ENCODE data around the gene TNIP3. TPM values are rescaled to one million over a fixed set of nuclear protein-coding genes. Genes with fewer than 3 reads are reported as not detected.

Gene TNIP3
- total RNA-seq, 1 experiment from 2014 or later, result 0.43 TPM

- no peaks in the 10 kb centered on the region for H3K4me1 ChIP-seq
- no peak for TF ChIP-seq CTCF (IDR thresholded peaks at IDR 0.05; ENCODE audit: insufficient read depth in 1 of 2, low read depth in 1 of 2, low read length in 1 of 2, severe bottlenecking in 1 of 2, unreplicated experiment in 1 of 2)
- H3K27ac Mint-ChIP-seq (ENCODE audit: unreplicated experiment), result no peak overlapping the region
- no peaks in the 10 kb centered on the region for H3K36me3 ChIP-seq (ENCODE audit: control insufficient read depth, insufficient read depth, low read length)
- no peak overlapping the region for H3K4me3 ChIP-seq (ENCODE audit: low read depth, low read length)
- H3K36me3 Mint-ChIP-seq (ENCODE audit: insufficient read depth, unreplicated experiment), result no peaks in the 10 kb centered on the region
- no peaks in the 10 kb centered on the region for H3K27me3 ChIP-seq (replicated peaks; ENCODE audit: control insufficient read depth, insufficient read depth, low read length)
- peaks cover 3% of the 10 kb centered on the region for H3K27me3 Mint-ChIP-seq (ENCODE audit: insufficient read depth, unreplicated experiment)
- CTCF ChIA-PET, result no interaction called here
- BruUV-seq (replicated peaks), result no TSS peak
- H3K4me3 Mint-ChIP-seq (ENCODE audit: unreplicated experiment), result no peak overlapping the region
- no peaks in the 10 kb centered on the region for H3K4me1 Mint-ChIP-seq (ENCODE audit: low read depth, unreplicated experiment)
- no peaks in the 10 kb centered on the region for H3K9me3 Mint-ChIP-seq (ENCODE audit: unreplicated experiment)
- POLR2A ChIA-PET, result no interaction called here
- no peaks in the 10 kb centered on the region for H3K9me3 ChIP-seq
- DNase-seq, result no peak
- intact Hi-C loops (cut with micrococcal nuclease; ENCODE audit: unreplicated experiment), result no loop called here
These were observed 63.9 kb downstream of the TNIP3 start for GRCh38 chr4:121100093-121100775.

GRCh38 chr4:121098266-121098665 is 65.9 kb downstream of the TNIP3 start:
- intact Hi-C loops (cut with micrococcal nuclease; ENCODE audit: unreplicated experiment), result loop anchor here (2.0 to 5.0 kb wide), 2 partner anchors 76 to 253 kb away; no protein-coding TSS in a partner anchor
- H3K9me3 ChIP-seq, result no peaks in the 10 kb centered on the region
- no peaks in the 10 kb centered on the region for H3K27me3 ChIP-seq (replicated peaks; ENCODE audit: control insufficient read depth, insufficient read depth, low read length)
- H3K4me3 Mint-ChIP-seq (ENCODE audit: unreplicated experiment), result no peak overlapping the region
- H3K36me3 Mint-ChIP-seq (ENCODE audit: insufficient read depth, unreplicated experiment), result no peaks in the 10 kb centered on the region
- DNase-seq, result no peak
- H3K4me3 ChIP-seq (ENCODE audit: low read depth, low read length), result no peak overlapping the region
- H3K4me1 Mint-ChIP-seq (ENCODE audit: low read depth, unreplicated experiment), result no peaks in the 10 kb centered on the region
- POLR2A ChIA-PET, result no interaction called here
- no peak overlapping the region for H3K27ac Mint-ChIP-seq (ENCODE audit: unreplicated experiment)
- CTCF ChIA-PET, result no interaction called here
- H3K9me3 Mint-ChIP-seq (ENCODE audit: unreplicated experiment), result no peaks in the 10 kb centered on the region
- H3K27me3 Mint-ChIP-seq (ENCODE audit: insufficient read depth, unreplicated experiment), result peaks cover 3% of the 10 kb centered on the region
- no peaks in the 10 kb centered on the region for H3K4me1 ChIP-seq
- BruUV-seq (replicated peaks), result no TSS peak
- no peak for TF ChIP-seq CTCF (IDR thresholded peaks at IDR 0.05; ENCODE audit: insufficient read depth in 1 of 2, low read depth in 1 of 2, low read length in 1 of 2, severe bottlenecking in 1 of 2, unreplicated experiment in 1 of 2)
- H3K36me3 ChIP-seq (ENCODE audit: control insufficient read depth, insufficient read depth, low read length), result no peaks in the 10 kb centered on the region

GRCh38 chr4:121096629-121097028 is 67.5 kb downstream of the TNIP3 start:
- Mint-ChIP-seq H3K36me3 (ENCODE audit: insufficient read depth, unreplicated experiment) (no peaks in the 10 kb centered on the region), H3K27me3 (ENCODE audit: insufficient read depth, unreplicated experiment) (no peaks in the 10 kb centered on the region), H3K4me1 (ENCODE audit: low read depth, unreplicated experiment) (no peaks in the 10 kb centered on the region), H3K9me3 (ENCODE audit: unreplicated experiment) (no peaks in the 10 kb centered on the region), H3K4me3 (ENCODE audit: unreplicated experiment) (no peak overlapping the region), H3K27ac (ENCODE audit: unreplicated experiment) (no peak overlapping the region)
- ChIA-PET CTCF (no interaction called here), POLR2A (no interaction called here)
- intact Hi-C loops (cut with micrococcal nuclease; ENCODE audit: unreplicated experiment), result loop anchor here (1.0 to 5.0 kb wide), 4 partner anchors 74 to 1025 kb away; no protein-coding TSS in a partner anchor
- Histone ChIP-seq H3K27me3 (replicated peaks; ENCODE audit: control insufficient read depth, insufficient read depth, low read length) (no peaks in the 10 kb centered on the region), H3K4me3 (ENCODE audit: low read depth, low read length) (no peak overlapping the region), H3K36me3 (ENCODE audit: control insufficient read depth, insufficient read depth, low read length) (no peaks in the 10 kb centered on the region), H3K4me1 (no peaks in the 10 kb centered on the region), H3K9me3 (no peaks in the 10 kb centered on the region)
- no peak for DNase-seq
- TF ChIP-seq CTCF (IDR thresholded peaks at IDR 0.05; ENCODE audit: insufficient read depth in 1 of 2, low read depth in 1 of 2, low read length in 1 of 2, severe bottlenecking in 1 of 2, unreplicated experiment in 1 of 2), result peak; percentile 36 to 39
- no TSS peak for BruUV-seq (replicated peaks)

All from Caco-2 (cell line).